Measurements from ENCODE around the gene SERPINH1.

SERPINH1 gene

DNA sequence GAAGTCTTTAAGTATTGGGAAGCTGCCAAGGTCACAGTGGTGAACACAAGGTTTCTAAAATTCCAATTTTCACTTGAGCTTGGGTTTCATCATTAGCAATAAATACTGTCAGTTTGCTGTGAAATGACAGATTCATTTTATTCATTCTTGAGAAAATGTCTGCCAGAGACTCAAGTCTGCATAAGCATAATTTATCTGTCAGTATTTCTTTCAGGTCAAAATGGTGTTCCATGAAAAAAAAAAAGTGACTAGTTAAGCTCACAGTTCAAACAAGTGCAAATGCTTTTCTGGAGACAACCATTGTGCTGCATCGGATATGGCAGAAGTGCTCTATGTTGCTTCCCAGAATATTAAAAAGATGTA, 28.2 kb upstream of the SERPINH1 start:
- DNase-seq, result no peak

DNA sequence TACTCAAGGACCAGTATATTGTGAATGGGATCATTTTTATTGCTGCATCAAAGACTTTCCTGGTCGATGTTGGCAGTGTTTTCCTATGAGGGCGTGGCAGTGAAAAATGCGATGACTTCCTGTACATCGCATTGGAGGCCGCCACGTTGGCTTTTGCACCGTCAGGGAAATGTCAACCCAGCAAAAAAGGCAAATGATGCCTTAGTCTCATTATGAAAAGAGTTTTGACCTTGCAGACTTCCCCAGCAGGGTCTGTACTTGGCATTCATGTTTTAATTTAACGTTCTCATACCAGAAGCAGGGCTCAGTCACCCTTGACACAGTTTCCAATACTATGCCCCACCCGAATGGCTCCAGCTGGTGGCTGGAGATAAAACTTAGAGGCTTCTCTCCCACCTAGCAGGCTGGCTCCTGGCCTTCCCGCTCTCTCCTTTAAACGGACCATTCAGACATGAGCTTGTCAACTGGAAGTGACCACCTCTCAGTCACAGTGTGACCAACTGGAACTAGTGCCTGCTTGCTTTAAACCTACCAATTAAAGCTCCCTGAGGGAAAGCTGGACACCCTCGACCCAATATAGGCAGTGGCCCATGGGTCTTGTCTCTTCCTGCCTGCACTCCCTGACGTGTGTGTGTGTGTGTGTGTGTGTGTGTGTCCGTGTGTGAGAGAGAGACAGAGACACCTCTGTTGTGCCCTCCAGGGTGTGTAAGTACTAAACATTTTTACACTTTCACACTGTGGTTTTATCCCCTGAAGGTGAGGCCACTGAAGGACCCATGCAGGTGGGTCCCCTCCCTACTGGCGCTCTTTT, 27.6 kb upstream of the SERPINH1 start:
- no peak for DNase-seq

DNA sequence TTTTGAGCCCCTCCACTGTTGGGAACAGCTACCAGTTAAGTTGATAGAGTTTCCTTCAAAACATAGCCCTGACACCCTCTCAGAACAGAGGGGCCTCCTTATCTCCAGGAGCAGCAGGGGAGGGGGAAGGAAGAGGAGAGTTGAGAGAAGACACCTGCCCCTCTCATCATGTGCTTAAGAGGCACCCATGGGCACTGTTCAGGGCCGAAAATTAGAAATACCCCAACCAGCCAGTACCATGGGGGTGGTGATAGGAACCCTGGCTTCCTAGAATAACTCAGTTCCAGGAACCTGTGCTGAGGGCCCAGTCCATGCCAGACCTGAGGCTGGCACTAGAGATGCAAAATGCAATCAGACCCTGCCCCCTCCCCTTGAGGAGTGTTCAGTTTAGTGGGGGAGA, 27.0 kb upstream of the SERPINH1 start:
- DNase-seq, result no peak

DNA sequence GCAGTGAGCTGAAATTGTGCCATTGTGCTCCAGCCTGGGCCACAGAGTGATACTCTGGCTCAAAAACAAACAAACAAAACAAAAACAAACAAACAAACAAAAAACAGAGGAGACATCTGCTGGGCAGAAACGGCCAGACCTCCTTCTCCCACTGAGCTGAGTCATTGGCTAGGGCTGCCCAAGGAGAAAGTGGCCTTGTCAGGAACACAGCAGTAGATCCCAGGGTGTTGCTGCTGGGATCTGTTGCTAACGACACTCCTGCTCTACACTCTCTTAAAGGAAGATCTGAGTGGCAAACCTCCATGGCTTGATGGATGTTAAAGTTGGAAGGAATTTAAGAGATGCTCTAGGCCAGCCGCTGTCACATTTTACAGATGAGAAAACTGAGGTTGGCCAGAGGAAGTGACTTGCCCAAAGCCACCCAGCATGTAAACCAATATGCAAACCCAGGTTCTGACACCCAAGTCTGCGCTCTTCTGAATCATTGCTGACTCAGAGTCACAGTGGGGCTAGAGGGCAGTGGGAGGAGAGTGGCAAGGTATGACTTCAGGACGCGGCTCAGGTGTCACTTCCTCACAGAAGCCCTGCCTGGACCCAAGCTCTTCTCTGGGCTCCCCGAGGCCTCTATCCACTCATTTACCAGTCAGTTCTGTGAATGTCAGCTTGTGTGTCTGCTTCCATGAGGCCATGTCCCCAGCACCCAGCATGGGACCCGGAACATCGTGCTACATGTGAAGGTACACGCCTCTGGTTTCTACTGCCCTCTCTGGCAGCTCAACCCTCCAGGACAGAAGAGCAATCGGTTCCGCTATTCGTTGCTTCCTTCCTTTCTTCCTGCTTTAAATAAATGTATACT, 25.0 kb upstream of the SERPINH1 start:
- DNase-seq, result peak; percentile 40 to 65

DNA sequence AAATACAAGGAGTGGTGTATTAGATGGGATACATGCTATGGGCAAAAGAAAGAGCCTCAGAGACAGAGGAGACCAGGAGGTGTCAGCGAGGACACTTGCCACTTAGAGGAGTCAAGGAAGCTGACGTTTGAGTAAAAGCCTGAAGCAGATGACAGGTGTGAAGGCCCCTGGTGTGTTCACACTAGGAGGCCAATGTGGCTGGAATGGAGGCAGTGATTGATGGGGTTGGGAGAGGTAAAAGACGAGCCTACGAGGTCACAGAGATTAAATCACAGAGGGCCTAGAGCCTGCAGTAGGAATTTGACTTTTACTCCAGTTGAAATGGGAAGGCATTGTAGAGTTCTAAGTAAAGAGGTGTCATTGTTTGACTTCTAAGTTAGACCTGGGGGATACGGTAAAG, 24.3 kb upstream of the SERPINH1 start:
- DNase-seq, result no peak

DNA sequence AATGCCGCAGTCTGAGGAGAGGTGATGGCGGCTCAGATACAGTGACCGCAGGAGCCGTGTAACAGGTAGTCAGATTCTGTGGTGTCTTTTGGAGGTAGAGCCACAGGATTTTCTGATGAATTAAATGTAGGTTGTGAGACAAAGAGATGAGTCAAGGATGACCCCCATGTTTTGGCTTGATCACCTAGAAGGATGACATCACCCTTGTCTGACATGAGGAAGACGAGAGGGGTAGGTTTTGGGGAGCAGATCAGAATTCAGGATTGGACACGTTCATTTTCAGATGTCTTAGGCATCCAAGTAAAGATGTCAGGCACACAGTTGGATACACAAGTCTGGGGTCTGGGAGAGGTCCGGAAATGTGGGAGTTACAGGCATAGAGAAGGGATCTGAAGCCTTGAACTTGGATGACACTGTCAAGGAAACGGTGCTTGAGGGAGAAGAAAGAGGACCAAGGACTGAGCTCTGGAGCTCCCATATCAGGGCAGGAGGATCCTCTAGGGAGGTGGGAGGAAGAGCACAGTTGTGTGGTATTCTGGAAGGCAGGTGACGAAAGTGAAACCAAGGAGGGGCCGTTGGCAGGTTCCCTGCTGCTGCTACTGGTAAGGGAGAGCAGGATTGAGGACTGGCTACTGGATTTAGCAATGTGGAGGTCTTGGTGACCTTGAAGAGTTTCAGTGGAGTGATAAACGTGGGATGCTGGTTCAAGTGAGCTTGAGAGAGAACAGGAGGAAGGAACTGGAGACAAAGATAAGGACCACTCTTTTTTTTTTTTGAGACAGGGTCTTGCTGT, 23.7 kb upstream of the SERPINH1 start:
- DNase-seq, result no peak

DNA sequence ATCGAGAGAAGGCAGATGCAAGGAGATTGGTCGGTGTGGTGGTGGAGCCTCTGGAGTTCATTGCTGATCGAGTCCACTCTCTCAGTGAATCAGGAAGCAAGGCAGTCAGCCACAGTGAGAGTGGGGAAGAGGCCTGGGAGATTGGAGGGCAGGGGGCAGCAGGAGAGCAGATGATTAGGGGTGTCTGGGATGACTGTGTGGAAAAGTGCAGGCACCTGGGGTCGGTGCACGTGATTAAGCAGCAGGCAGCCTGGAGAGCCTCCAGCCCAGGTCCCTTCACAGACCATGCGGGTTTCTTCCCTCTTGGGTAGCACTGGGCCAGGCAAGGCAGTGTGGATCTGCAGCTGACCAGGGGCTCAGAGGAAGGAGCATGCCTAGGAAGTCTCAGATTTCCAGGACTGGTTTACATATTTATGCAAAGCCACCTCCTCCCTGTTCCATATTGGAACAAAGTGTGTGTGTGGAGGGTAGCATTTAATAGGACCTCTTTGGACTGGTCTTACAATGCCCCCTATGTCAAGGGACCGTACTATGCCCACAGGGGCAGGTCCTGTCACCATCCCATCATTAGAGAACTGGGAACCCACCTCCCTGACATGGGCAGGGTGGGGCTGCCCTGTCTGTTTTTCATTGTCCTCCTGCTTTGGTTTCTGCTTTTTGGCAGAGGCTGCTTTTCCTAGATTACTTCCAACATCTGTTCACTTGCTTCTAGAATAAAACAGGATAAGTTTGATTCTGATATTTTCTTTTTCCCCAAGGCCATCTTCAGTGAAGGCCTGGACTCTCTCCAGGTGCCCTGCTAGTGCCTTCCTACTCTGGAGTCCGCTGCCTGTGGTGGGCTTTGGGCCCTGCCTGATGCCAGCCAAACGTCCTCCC, 22.4 kb upstream of the SERPINH1 start:
- DNase-seq, result no peak

DNA sequence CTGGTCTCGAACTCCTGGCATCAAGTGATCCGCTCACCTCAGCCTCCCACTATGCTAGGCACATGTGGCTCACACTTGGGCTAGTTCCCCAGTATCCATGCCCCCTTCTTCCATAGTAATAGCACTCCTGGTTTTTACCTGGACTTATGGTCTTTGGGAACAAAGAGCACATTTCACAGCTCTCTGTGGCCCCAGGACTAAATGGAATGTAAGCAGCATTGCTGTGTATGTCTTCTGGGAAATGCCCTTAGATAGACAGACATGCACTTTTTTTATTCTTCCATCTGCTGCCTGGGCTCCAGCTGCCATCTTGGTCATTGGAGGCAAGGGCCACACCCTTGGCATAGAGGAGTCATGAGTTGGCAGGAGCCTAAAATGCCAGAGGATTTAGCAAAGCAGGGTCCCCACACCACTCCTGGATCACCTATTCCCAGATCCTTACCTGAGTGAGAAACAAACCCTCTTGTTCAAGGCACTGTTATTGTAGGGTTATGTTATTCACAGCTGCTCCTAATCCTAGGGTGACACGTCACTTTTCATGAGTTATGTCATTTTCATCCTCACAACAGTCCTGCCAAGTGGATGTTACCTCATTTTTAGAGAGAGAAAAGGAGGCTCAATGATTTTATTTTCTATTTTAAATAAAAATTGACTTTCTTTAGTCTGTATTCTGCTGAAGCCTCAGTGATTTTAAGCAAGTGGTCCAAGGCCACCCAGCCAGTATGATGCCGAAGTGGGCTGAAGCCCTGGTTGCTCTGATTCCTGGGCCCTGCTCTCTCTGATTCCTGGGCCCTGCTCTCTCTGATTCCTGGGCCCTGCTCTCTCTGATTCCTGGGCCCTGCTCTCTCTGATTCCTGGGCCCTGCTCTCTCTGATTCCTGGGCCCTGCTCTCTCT, 20.6 kb upstream of the SERPINH1 start:
- DNase-seq, result no peak

DNA sequence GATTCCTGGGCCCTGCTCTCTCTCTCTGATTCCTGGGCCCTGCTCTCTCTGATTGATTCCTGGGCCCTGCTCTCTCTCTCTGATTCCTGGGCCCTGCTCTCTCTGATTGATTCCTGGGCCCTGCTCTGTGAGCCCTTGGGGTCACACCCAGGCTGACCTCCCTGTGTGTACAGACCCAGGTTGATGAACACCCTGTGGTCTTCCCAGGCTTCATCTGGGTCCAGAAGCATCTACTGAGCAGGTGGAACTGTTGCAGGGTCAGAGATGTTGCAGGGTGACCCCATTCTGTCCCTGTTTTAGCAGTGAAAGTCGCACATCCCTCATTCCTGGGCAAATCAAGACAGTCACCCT, 20.0 kb upstream of the SERPINH1 start:
- no peak for DNase-seq

DNA sequence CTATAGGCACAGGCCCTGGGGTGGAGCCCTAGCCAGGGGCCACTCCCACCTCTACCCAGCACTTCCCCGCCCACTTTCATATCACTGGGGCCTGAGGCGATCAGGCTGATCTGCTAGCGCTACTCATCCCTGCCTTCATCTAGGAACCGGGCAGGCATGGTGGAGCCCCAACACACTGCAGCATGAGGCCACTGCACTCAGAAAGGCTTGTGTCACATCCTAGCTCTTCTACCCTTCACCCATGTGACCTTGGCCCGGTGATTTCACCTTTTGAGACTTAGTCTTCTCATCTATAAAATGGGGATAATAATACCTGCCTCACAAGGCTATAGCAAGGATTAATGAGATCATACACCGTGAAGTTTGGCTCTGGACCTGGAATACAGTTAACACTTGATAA, 18.2 kb upstream of the SERPINH1 start:
- DNase-seq, result no peak

DNA sequence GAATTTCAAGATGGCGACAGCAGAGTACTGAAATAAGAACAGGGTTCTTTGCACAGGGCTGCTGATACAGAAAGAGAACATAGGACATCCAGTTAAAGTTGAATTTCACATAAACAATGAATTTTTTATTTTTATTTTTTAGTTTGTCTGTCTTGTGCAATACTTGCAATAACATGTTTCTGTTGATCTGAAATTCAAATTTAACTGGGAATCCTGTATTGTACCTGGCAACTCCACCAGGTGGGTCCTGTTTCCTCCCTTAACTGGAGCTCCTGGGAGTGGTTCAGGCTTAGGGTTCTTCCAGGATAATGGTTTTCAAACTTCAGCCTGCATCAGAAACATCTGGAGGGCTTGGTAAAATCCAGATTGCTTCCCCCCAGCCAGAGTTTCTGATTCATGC, 14.9 kb upstream of the SERPINH1 start:
- DNase-seq, result no peak

DNA sequence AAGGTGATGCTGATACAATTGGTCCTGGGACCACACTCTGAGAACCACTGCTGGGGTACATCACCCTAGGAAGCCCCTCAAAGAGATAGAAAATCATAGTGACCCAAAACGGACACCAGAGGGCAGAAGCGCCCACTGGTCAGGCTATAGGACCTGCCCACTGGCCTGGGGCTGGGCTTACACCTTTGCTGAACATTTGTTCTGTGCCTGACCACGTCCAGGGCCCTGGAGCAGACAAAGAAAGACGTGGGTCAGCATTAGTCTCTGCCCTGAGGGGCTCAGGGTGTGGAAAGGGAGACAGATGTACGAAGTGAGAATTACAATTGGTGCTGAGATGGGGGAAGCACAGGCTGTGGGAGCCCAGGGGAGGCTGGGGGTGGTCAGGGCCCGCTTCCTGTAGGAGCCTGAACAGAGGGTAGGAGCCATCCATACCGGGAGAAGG, 14.4 kb upstream of the SERPINH1 start:
- peak; percentile 23 to 33 for DNase-seq

DNA sequence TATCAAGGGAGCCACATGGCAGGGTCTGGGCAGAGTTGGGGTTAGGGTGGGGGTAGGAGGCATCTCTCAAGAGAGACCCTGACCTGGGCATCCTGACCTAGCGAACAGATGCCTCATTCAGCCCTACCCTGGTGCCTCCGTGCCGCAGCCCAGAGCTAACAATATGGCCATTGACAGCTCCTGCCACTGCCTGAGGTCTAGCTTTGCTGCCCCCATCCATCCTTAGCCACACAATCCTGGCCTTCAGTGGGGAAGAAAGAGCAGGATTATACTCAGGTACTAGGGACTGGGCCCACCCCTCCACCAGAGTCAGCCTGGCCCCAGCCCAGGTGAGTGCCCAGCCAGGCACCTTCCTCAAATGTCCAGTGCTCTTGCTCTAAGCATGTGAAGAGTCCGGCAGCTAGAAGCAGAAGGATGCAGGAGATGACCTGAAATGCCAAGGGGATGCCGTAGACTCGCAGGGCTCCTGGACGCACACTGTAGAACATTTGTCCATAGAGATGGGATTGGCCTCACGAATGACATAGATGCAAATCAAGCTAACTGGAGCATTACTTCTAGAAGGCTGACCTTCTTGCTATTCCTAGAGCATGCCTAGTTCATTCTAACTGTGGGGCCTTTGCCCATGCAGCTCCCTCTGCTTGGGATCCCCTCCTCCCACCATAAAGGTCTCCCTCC, 13.3 kb upstream of the SERPINH1 start:
- no peak for DNase-seq

DNA sequence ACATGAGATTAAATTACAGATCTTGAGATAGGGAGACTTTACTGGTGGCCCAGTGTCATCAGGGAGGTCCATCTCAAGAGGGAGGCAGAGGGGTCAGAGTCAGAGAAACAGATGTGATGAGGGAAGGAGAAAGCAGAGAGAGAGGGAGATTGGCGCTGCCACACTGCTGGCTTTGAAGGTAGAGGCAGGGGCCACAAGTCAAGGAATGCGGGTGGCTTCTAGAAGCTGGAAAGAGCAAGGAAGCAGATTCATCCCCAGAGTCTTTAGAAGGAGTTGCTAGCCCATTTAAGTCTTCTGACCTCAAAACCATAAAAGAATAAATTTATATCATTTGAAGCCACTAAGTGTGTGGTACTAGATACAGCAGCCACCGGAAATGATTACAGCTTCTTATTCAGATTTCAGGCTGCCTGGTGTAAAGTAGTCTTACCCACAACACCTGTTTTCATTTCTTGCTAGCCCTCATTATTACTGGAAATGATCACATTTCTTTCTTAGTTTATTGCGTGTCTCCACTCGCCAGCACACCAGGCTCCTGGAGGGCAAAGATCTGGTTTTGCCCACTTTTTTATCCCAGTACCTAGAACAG, 12.6 kb upstream of the SERPINH1 start:
- DNase-seq, result no peak

DNA sequence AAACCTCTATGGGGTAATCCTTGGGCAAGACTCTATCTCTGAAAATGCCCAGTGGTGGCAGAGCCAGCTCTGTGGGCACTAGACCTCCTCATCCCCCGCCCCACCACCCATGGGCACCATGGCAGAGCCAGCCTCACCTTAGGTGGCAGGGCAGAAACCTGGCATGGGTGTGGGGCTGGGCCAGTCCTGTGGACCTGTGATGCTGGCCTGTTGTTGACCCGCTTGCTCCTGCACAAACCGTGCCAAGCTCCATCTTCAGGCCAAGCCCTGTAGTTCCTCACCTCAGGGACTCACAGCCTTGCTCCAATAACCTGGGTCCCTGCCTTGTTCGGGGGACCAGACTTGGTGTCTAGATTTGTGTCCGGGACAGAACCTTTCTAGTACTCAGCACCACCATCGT, 8.9 kb upstream of the SERPINH1 start:
- no peak for DNase-seq

DNA sequence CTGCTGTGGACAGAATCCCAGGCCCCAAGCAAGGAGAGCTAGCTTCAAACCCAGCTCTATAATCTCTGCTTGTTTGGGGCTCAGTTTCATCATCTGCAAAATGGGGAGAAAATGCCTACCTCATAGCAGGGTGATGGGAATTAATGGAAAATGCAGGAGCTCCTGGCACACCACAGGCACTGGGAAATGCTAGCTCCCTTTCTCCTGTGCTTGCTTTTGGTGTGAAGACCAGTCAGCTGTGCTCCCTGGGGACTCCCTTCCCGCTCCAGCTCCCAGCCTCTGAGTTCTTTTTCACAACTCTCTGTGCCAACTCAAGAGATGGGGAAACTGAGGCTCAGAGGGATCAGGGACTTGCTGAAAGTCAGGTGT, 8.2 kb upstream of the SERPINH1 start:
- DNase-seq, result no peak

DNA sequence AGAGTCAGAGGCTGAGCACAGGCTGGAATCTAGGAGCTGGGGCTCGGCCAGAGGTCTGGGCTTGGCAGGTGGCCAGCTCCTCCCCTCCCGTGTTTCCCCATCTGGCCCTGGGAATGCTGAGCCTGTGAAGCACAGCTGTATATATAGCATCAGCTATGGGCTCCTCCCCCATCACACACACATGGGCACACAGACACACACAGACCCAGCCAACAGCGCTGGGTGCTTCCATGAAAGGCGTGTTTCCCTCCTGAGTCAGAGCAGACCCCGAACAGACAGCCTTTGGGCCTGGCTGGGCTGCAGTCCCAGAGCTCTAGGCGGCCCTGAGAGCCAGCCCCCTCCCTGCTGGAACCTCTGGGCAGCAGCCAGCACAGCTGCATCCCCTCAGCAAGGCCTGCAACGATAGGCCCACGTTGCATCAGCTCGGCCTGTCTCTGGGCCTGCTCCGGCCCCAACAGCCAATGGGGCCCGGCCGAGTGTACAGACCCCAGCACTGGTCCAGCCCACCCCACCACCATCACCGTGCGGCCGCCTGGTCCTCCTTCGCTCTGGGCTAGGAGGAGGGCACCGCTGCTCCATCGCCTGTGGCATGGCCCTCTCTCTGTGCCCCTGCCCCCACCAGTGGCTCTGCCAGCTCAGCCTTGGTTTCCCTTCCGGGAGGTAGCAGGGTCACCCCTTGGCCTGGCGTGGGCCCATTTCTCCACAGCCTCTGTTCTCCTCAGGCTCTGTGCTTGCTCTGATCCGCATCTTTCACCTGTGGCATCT, 7.6 kb upstream of the SERPINH1 start:
- no peak for DNase-seq

DNA sequence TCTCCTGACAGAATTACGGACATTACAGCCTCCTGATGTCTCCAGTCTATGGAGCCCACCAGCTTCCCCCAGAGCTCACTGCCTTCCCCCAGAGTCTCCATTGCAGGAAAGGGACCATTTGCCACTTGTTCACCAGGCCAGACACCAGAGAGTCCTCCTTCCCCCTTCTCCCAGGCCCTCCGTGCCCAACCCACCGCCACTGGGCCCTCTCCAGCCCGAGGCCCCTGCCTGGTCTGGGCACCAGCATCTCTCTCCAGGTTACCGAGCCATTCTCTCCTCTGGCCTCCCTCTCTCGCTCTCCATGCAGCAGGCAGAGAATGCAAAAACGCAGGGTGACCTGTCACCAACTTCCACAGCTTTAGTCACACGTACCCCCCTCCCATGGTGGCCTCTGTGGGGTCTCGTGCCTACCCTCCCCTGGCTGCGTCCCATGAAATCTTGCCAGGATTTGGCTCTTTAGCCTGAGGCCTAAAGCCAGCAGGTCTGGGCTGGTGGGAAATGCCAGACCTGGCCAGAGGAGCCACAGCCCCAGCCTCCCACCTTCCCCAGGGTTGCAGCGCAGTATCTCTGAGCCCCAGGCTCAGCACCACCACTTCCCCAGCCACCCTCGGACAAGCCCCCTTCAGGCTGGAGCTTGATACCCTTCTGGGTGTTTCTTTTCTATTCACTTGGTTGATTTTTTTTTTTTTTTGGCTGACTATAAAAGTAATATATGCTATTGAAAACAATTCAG, 6.8 kb upstream of the SERPINH1 start:
- no peak for DNase-seq

DNA sequence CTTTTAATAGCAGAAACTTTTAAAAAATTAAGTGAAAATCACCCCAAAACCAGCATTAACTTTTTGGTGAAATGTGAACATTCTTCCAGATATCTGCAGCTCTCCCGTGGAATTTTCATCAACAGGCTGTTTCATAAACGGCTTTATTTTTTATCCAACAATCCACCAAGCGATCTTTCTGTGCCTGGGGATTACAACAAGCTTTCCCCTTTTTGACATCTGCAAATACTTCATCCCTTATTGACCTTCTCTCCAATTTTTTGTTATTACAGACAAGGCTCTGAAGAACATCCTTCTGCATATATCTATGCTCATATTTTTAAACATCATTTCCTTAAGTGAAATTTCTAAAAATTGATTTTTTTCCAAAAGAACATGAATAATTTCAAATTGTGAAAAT, 5.8 kb upstream of the SERPINH1 start:
- DNase-seq, result no peak

Data from CD4-positive, alpha-beta T cell treated with Interleukin-1 beta for 1 hour (primary cell).